ENCODE results near the gene ATP13A5.

ATP13A5 gene

DNA sequence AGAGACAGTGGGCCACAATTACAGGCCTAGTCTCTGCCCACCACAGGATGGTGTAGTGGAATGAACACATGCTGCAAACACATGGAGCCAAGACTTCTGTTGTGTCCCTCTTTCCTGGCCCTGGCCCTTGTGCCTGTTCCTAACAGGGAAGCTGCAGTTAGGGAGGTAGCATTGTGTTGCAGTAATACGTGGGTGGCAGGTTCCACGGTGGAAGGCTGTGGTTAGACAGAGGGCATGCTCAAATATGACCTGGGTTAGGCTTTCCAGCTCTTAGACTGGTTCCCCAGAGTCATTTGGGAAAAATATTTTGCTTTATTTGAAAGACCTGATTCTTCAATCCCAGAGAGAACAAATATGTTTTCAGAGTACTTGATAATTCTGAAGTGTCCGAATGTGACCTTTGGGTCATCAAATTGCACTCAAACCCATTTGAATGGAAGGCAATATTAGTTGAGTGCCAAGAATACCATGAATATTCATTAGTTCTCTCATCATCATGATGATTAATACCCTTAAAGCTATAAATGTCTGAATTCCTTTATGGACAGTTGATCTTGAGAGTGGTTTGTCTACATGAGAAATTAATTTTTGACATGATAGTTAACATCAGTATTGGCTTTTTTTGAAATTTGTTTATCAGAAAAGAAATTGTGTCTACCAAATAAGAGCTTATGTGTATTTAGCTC, 109.1 kb downstream of the ATP13A5 start:
- DNase-seq = no peak

- DNase-seq = no peak
These were observed 115.8 kb downstream of the ATP13A5 start for GRCh38 chr3:193262707-193263106.

DNA sequence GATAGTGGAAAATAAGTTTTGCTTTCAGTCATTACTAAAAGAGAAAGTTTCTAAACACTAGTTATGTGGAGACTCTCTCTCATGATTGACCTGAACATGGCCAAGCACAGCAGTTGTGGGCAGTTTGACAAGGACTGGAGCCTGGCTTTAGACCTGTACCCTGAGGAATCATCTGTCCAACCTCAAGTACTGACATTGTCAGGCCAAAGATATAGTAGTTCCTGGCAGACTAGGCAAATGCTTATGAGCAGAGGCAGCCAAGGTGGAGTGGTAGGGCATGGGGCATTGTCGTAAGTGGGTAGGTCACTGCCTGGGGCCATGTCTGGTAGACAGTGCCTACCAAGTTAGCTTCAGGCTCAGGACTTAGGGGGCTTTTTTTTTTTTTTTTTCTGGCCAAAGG, 116.6 kb downstream of the ATP13A5 start:
- DNase-seq = no peak

- no peak for DNase-seq
These were observed 124.4 kb downstream of the ATP13A5 start for GRCh38 chr3:193253986-193254660.

DNA sequence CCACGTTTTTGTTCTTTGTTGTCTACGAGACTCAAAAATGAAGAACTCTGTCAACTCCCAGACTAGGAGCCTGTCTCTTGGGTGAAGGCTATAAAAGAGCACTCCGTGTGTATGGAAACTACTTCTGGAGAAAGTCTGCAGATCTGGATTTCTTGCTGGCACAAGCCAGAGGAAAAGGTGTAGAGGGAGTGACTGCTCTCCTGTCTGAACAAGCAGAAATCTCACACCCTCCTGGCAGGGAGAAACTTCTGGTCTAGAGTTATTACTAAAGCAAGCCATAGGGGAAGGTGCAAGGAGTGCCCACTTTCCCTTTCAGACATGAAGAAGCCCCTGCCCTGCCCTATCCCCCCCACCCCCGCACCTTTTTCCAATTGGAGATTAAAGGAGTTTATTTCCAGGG, 128.1 kb downstream of the ATP13A5 start:
- DNase-seq = no peak

- no peak for DNase-seq
These were observed 129.6 kb downstream of the ATP13A5 start for GRCh38 chr3:193248848-193249468.

DNA sequence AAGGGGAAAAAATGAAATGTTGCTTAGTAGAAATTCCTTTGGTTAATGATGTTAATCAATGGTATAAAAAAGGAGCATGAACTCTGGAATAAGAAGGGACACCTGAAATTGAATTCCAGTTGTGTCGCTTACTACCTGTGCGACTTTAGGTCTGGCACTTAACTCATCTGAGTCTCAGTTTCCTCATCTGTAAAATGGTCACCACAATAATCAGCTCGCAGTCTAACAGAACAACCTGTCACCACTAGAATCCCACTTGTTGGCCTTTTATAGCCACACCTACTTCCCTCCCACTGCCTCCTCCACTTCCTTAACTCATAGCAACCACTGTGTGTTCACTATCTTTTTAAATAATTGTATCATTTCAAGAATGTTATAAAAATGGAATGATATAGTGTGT, 135.0 kb downstream of the ATP13A5 start:
- no peak for DNase-seq

- no peak for DNase-seq
These were observed 136.8 kb downstream of the ATP13A5 start for GRCh38 chr3:193241716-193242115.

DNA sequence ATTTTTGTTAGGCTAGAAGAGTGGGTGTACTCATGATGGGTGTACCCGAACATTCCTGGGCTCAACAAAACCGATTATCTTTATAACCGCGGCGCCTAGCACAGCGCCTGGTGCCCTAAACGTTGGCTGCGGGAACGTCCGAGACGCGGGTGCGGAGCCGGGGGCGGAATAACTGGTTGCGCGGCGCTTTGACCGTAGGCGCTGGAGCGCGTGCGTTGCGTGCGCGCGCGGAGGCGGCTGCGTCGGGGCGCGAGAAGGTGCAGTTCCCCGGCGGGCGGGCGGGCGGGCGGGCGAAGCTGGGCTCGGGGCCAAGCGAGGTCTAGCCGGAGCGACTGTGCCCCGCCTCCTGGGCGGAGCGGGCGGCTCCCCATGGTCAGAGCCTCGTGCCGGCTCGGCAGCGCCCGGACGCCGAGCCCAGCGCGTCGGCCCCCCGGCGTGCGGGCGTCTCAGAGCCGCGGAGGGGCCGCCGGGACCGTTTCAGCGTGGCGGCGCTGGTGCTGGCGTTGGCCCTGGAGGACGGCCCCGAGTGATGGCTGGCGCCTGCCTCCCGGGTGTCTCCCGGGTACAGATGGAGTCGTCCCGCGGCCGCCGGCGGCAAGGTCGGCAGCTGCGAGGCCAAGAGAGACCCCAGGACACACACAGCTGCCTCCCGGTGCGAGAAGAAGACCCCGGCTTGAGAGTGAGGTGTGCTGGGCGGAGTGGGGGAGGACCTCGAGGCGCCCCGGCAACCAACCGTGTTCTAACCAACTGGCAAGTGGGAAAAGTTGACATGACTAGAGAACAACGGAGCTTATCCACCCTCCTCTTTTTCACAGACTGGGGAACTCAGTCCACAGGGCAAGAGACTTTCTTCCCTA, 137.5 kb downstream of the ATP13A5 start, which contains the start of gene PLAAT1:
PLAAT1 (plus strand) TSS at position 373 of the 857 bp plus-strand sequence. CDS start 14,429 bp downstream, outside the sequence.
- DNase-seq = peak; percentile 80

- no peak for DNase-seq
These were observed 138.1 kb downstream of the ATP13A5 start for GRCh38 chr3:193240436-193240849.

- DNase-seq = no peak
These were observed 141.5 kb downstream of the ATP13A5 start for GRCh38 chr3:193237030-193237429.

DNA sequence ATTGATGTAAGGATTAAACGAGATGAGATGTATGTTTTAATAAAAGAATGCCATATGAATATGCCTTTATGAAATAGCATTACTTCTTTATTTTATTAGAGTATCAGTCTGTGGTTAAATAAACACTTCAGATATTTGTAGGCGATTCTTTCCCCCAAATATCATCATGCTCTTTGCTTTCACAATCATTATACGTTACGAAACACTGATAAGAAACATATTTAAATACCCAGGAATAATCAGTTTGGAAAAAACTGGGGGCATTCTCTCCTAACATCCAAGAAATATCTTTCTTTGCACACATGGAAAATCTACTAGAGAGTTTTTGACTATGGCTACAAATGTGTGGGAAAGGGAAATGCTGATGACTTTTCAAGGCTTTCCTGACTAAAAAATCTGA, 142.0 kb downstream of the ATP13A5 start:
- DNase-seq = no peak

- DNase-seq = no peak
These were observed 147.4 kb downstream of the ATP13A5 start for GRCh38 chr3:193231201-193231600.

- DNase-seq = no peak
These were observed 147.9 kb downstream of the ATP13A5 start for GRCh38 chr3:193230610-193231009.

DNA sequence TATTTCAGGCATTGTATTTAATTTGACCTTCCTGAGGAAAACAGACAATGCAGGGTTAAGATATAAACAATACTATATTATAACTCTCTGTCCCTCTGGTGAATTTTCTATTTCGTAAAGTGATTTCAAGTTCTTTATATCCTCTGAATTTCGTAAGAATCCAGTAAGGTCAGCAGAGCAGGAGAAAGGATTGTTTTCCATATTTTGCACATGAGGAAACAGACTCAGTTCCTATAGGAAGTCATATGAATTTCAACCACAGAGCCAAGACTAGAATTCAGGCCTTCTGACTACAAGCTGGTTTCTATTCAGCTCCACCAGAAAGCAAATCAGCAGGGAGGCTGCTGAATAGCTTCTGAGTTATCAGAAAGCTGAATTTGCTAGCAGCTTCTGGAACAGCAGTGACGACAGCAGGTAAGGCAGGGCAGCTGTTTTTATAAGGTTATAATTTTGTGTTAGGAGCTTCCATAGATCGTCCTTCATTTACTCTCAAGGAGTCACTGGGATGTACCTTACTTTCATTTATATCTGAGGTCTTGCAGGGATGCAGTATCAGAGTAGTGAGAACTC, 148.6 kb downstream of the ATP13A5 start:
- no peak for DNase-seq

- no peak for DNase-seq
These were observed 150.3 kb downstream of the ATP13A5 start for GRCh38 chr3:193228206-193228605.

DNA sequence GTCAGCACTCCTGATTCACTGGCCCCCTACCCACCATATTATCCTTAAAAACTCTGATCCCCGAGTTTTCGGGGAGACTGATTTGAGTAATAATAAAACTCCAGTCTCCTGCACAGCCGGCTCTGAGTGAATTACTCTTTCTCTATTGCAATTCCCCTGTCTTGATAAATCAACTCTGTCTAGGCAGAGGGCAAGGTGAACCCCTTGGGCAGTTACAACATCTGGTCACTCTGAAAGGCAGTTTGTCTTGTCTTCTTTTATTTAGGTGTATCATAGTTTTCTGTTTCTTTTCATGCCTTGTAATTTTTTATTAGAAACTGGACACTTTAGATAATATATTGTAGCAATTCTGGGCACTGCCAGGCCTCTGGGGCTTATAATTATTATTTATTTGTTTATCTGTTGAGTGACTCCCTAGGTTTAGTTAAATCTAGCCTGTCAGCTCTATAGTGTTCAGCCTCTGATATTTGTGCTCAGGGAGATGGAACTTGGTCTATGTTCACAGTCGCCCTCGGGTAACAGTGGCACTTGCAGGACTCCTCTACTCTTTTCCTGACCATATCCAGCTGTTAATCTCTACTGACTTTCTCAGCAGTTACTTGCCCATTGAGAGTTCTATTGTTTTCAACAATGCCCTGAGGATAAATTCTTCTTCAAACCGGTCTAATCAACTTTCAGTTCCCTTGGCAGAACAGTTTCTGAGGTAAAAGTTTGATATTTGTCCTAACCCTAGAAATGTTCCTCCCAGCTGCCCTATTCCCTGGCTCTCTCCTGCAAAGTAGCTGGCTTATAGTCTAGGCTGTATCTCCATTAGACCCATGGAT, 153.0 kb downstream of the ATP13A5 start:
- no peak for DNase-seq
